Nephron (organoid): ENCODE measurements around the gene MUC5AC.

Experiments used
- H3K27ac Mint-ChIP-seq, 3 experiments: 2 replicates each; pipeline ENCODE4 v1.8.0; 2020; ENCODE audit warnings: mixed read lengths in 3 of 3, mild to moderate bottlenecking in 2 of 3, moderate library complexity in 1 of 3
- H3K27me3 Mint-ChIP-seq: 2 replicates; pipeline ENCODE4 v1.8.0; 2021; ENCODE audit warnings: low read depth, mild to moderate bottlenecking, moderate library complexity, mixed read lengths
- H3K36me3 Mint-ChIP-seq: 2 replicates; pipeline ENCODE4 v1.8.0; 2020; ENCODE audit warnings: low read depth, mixed read lengths
- H3K4me1 Mint-ChIP-seq: 2 replicates; pipeline ENCODE4 v1.8.0; 2020; ENCODE audit warnings: mixed read lengths
- H3K4me3 Mint-ChIP-seq, 3 experiments: 2 replicates each; pipeline ENCODE4 v1.8.0; 2020; ENCODE audit warnings: mild to moderate bottlenecking in 3 of 3, mixed read lengths in 3 of 3, moderate library complexity in 2 of 3
- H3K9me3 Mint-ChIP-seq: 2 replicates; pipeline ENCODE4 v1.8.0; 2020; ENCODE audit warnings: mixed read lengths
- TF ChIP-seq, protein P1 (sequence below), 3 experiments: fragments of 200-600 bp; sonication (generic); IDR thresholded peaks; one replicate each; pipeline ENCODE4 v1.5.0; 2021; ENCODE audit warnings: antibody characterized with exemption in 3 of 3; ENCODE audit not compliant: unreplicated experiment in 3 of 3

MUC5AC gene

DNA sequence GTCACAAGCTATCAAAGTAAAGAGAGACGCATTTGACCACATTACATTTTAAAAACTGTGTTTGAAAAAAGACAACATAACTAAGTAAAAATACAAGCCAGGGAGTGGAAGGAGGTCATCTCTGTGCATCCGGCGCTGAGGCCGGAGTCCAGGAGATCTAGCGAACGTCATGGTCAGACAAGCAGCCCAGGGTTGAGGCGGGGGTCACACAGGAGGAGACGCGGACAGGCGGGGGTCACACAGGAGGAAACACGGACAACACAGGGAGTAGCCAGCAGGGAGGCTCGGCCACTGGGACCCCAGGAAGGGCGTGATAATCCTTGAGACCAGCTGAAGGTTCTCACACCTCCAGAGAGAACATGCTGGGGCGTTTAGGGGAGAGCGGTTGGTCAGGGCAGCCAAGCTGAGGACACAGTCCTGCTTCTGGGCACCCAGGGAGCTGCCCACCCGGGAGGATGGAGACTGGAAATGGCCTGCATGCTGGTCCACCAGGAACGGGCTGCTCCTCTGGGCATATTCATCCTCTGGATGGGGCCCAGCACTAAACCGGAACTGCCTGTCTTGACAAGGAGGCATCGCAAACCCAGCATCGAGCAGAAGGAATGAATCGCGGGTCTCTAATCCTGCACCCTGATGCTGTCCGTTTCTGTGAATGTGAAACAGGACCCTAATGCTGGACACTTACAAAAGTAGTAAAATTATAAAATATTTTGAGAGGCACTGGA, 40.9 kb upstream of the MUC5AC start:
- Mint-ChIP-seq H3K27ac (no peak overlapping the region), H3K36me3 (no peaks in the 10 kb centered on the region), H3K4me3 (no peak overlapping the region), H3K27me3 (peaks cover 11% of the 10 kb centered on the region), H3K9me3 (no peaks in the 10 kb centered on the region), H3K4me1 (no peaks in the 10 kb centered on the region)
- TF ChIP-seq, protein P1, sequence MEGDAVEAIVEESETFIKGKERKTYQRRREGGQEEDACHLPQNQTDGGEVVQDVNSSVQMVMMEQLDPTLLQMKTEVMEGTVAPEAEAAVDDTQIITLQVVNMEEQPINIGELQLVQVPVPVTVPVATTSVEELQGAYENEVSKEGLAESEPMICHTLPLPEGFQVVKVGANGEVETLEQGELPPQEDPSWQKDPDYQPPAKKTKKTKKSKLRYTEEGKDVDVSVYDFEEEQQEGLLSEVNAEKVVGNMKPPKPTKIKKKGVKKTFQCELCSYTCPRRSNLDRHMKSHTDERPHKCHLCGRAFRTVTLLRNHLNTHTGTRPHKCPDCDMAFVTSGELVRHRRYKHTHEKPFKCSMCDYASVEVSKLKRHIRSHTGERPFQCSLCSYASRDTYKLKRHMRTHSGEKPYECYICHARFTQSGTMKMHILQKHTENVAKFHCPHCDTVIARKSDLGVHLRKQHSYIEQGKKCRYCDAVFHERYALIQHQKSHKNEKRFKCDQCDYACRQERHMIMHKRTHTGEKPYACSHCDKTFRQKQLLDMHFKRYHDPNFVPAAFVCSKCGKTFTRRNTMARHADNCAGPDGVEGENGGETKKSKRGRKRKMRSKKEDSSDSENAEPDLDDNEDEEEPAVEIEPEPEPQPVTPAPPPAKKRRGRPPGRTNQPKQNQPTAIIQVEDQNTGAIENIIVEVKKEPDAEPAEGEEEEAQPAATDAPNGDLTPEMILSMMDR (IDR thresholded peaks at IDR 0.05; ENCODE audit: unreplicated experiment in 3 of 3): no peak

DNA sequence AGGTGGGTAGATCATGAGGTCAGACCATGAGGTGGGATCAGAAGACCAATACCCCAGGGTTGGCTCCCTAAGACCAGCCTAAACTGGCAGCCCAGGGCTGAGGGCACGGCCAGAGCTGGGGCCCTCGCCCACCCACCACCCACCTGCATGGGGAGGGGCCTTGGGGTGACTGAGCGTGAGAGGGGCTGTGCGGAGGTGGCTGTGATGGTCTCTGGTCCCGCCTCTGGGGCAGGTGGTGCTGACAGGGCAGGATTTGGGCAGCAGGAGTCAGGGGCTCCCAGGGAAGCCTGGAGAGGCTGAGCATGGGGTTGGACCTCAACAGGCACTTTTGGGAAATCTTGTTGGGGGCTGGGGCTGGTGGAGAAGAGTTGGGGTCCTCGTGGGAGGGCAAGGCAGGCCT, 39.8 kb upstream of the MUC5AC start:
- no peak overlapping the region for H3K4me3 Mint-ChIP-seq
- H3K27me3 Mint-ChIP-seq: peaks cover 14% of the 10 kb centered on the region
- H3K36me3 Mint-ChIP-seq: no peaks in the 10 kb centered on the region
- no peak overlapping the region for H3K27ac Mint-ChIP-seq
- H3K9me3 Mint-ChIP-seq: no peaks in the 10 kb centered on the region
- no peaks in the 10 kb centered on the region for H3K4me1 Mint-ChIP-seq
- TF ChIP-seq, protein P1 (IDR thresholded peaks at IDR 0.05; ENCODE audit: unreplicated experiment in 3 of 3): no peak

DNA sequence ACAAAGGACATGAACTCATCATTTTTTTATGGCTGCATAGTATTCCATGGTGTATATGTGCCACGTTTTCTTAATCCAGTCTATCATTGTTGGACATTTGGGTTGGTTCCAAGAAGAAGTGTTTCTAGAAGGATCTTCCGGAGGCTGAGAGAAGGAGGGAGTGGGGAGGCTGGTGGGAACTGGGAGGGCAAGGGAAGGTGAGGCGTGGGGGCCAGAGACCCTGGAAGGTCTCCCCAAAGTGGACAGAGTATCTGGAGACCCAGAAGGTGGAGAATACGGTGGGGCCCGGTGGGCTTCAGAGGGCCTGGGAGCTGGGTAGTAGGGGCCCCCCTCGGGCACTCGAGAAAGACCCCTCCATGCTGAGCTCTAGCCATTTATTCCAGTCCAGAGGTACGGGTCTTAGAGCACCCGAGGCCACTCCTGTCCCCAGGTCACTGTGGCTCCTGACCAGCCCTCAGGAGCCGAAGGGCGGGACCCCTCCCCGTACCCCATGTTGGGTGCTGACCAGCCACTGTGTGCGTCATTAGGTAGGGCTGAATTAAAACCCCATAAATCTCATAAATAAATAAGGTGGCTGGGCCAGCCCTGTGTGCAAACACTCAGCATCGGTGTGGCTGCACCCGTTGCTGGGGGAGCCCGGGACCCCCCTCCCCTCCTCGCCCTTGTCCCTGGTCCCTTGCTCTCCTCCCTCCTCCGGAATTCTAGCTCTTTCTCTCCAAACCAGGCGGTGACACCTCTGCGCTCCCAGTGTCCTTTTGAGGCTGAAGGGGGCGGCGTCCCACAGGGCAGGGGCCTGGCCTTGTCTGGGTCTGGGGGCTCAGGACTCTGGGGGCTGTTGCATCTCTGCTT, 38.8 kb upstream of the MUC5AC start:
- Mint-ChIP-seq H3K36me3 (no peaks in the 10 kb centered on the region), H3K27me3 (peaks cover 21% of the 10 kb centered on the region), H3K4me3 (no peak overlapping the region), H3K4me1 (no peaks in the 10 kb centered on the region), H3K27ac (no peak overlapping the region), H3K9me3 (no peaks in the 10 kb centered on the region)
- TF ChIP-seq, protein P1 (IDR thresholded peaks at IDR 0.05; ENCODE audit: unreplicated experiment in 3 of 3): no peak

DNA sequence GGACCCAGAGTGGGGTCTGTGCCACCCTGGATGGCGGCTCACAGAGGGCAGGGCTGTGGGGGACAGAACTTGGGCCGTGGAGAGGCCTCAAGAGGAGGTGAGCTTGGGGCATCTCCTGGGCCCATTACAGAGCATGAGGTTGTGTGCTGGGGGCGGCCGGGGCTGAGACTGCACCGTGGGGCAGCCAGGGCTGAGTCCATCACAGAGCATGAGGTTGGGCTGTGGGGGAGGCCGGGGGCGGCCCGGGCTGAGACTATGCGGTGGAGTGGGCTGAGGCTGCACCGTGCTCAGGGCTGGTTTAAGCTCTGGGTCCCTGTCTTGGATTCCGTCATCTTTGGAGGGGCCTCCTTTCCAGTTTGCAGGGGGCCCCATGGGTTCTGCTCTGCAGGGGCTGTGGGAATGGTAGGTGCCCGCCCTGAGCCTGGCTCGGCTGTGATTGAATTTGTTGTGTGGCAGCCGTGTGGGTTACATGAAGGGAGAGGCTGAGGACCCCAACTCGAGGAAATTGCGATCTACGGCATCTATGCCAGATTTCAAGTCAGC, 38.1 kb upstream of the MUC5AC start:
- H3K27ac Mint-ChIP-seq: no peak overlapping the region
- H3K4me3 Mint-ChIP-seq: no peak overlapping the region
- no peaks in the 10 kb centered on the region for H3K9me3 Mint-ChIP-seq
- TF ChIP-seq, protein P1 (IDR thresholded peaks at IDR 0.05; ENCODE audit: unreplicated experiment in 3 of 3): no peak
- no peaks in the 10 kb centered on the region for H3K36me3 Mint-ChIP-seq
- H3K27me3 Mint-ChIP-seq: peaks cover 19% of the 10 kb centered on the region
- H3K4me1 Mint-ChIP-seq: no peaks in the 10 kb centered on the region

DNA sequence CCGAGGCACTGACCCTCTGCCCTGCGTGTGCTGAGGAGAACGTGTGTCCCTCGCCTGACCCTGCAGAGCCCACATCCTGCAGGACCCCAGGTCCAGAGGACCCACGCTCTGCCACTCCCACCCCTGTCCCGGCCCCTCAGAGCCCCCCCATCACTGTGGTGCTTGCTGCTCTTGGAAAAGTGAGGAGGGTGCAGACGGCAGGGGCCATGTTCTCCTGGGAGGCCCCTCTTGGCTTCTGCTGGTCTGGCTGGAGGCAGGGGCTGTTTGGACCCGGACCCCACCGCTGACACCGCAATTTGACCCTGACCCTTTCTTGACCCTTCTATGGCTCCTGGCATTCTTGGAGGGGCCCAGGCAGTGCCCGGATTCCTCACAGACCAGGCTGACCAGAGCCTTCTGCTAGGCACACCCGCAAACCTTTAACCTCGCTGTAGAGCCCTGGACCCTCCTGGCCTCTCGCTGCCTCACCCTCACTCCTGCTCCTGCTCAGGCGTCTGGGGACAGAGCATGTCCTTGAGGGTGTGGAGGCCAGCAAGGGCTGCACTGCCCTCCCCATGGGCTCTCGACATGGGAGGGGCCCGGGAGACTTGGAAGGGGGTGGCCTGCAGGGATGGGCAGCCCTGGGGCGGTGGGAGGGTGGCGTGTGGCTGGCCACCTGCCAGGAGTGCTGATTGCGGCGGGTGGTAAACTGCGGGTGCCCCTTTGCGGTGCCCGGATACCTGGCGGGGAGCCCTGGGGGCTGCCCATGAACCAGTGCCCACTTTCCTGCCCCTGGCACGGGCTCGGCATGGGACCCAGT, 37.0 kb upstream of the MUC5AC start:
- Mint-ChIP-seq H3K4me1 (no peaks in the 10 kb centered on the region), H3K27me3 (peaks cover 21% of the 10 kb centered on the region), H3K27ac (no peak overlapping the region), H3K4me3 (no peak overlapping the region), H3K9me3 (no peaks in the 10 kb centered on the region), H3K36me3 (no peaks in the 10 kb centered on the region)
- TF ChIP-seq, protein P1 (IDR thresholded peaks at IDR 0.05; ENCODE audit: unreplicated experiment in 3 of 3): no peak
